Liver (tissue), 9 donors: ENCODE data around the gene SNAP47. TPM values are rescaled to one million over a fixed set of nuclear protein-coding genes. Genes with fewer than 3 reads are reported as not detected.

Experiments
- DNase-seq: peaks from one replicate; pipeline ENCODE4 v3.0.0-alpha.2; 2017; ENCODE audit warnings: low spot score
- H3K27ac ChIP-seq, 2 donors: one replicate each; pipeline ENCODE4 v1.7.0; 2013; ENCODE audit warnings: inconsistent platforms in 2 of 2, low read length in 2 of 2, control low read depth in 1 of 2, low read depth in 1 of 2, mild to moderate bottlenecking in 1 of 2
- H3K27me3 ChIP-seq, 4 donors: one replicate each; pipeline versions ENCODE4 v1.6.1 to v1.7.0; 2013; ENCODE audit warnings: low read length in 3 of 4, inconsistent platforms in 1 of 4, mild to moderate bottlenecking in 1 of 4, moderate library complexity in 1 of 4; ENCODE audit not compliant: control insufficient read depth in 4 of 4, insufficient read depth in 4 of 4
- H3K36me3 ChIP-seq, 4 donors: one replicate each; pipeline versions ENCODE4 v1.6.1 to v1.7.0; 2013; ENCODE audit warnings: low read length in 3 of 4, mild to moderate bottlenecking in 3 of 4, low read depth in 1 of 4, moderate library complexity in 1 of 4; ENCODE audit not compliant: control insufficient read depth in 4 of 4, insufficient read depth in 3 of 4
- H3K4me1 ChIP-seq, 4 donors: one replicate each; pipeline versions ENCODE4 v1.6.1 to v1.7.0; 2013; ENCODE audit warnings: low read length in 3 of 4, mild to moderate bottlenecking in 3 of 4, moderate library complexity in 1 of 4; ENCODE audit not compliant: control insufficient read depth in 4 of 4, insufficient read depth in 4 of 4
- H3K4me3 ChIP-seq, 3 donors: one replicate each; pipeline versions ENCODE4 v1.6.1 to v1.7.0; 2013; ENCODE audit warnings: low read length in 3 of 3, control low read depth in 1 of 3, low read depth in 1 of 3, mild to moderate bottlenecking in 1 of 3
- H3K9ac ChIP-seq, 2 donors: one replicate each; pipeline ENCODE4 v1.7.0; 2013; ENCODE audit warnings: low read length in 2 of 2, mild to moderate bottlenecking in 2 of 2, moderate library complexity in 2 of 2, control low read depth in 1 of 2, low read depth in 1 of 2
- H3K9me3 ChIP-seq, 4 donors: one replicate each; pipeline versions ENCODE4 v1.6.1 to v1.7.0; 2013; ENCODE audit warnings: low read length in 3 of 4; ENCODE audit not compliant: control insufficient read depth in 4 of 4
- FOXA1 ChIP-seq: IDR thresholded peaks from 2 replicates; pipeline ENCODE4 v1.6.1; 2016; ENCODE audit warnings: antibody characterized with exemption
- GABPA ChIP-seq, 2 donors: IDR thresholded peaks in 1 of 2; conservative IDR thresholded peaks in 1 of 2; 2 replicates each; pipeline ENCODE4 v1.6.1; 2016; ENCODE audit warnings: antibody characterized with exemption in 2 of 2, mild to moderate bottlenecking in 1 of 2, moderate library complexity in 1 of 2
- NR2F2 ChIP-seq: IDR thresholded peaks from 2 replicates; pipeline ENCODE4 v1.6.1; 2016; ENCODE audit warnings: antibody characterized with exemption
- RAD21 ChIP-seq, 2 donors: IDR thresholded peaks; 2 replicates each; pipeline ENCODE4 v1.6.1; 2016; ENCODE audit warnings: antibody characterized with exemption in 2 of 2, mild to moderate bottlenecking in 2 of 2
- SP1 ChIP-seq: IDR thresholded peaks from 2 replicates; pipeline ENCODE4 v1.6.1; 2018; ENCODE audit warnings: antibody characterized with exemption, mild to moderate bottlenecking
- WGBS: extraction: QIAGEN DNeasy Blood & Tissue Kit; methylation state at CpG from one replicate; pipeline ENCODE4 v1.1.7; 2013; 5-methylcytosine and 5-hydroxymethylcytosine counted together
- polyA plus RNA-seq, 2 donors: library from polyadenylated mRNA; stranded (reverse) in 1 of 2; unstranded in 1 of 2; fragments of 200-250 nt in 1 of 2; fragments of >200 nt in 1 of 2; fragmentation: Nextera tagmentation in 1 of 2; extraction: Ambion mirVana in 1 of 2; gene quantifications; one replicate each; pipeline versions ENCODE4 v1.2.1 to v1.2.3, GENCODE V29; 2013 to 2015
- total RNA-seq, 2 donors: library from RNA; depleted of rRNA; stranded (reverse); fragments of >200 nt; gene quantifications; one replicate each; pipeline ENCODE4 v1.2.3, GENCODE V29; 2014
- TF ChIP-seq, protein P1 (sequence below): IDR thresholded peaks from 2 replicates; pipeline ENCODE4 v1.6.1; 2016; ENCODE audit warnings: antibody characterized with exemption
- TF ChIP-seq, protein P2 (sequence below): IDR thresholded peaks from 2 replicates; pipeline ENCODE4 v1.6.1; 2016; ENCODE audit warnings: antibody characterized with exemption
- donor health status: healthy.
- donor health status: healthy.
- donor health status: healthy.
- donor health status: healthy.
- donor health status: healthy.

The SNAP47 gene
- total and polyA plus RNA-seq, 4 donors: 15.3 to 23.3 (median 16.3) TPM

DNA sequence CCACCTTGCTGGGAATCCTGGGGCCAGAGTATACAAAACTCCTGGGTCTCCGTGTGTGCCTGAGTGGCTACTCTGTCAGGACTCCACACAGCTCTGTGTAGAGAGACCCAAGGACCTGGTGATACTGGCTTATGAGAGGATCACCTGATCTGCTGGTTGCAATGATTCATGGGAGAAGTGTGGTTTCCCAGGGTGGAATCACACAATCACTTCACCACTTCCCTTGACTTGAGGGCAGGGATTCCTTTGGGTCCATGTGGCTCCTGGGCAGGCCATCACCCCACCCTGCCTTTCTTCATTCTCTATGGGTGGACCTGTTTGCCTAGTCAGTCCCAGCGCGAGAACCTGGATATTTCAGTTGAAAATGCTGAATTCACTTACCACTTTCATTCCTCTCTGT is 93.6 kb downstream of the SNAP47 start:
- Histone ChIP-seq H3K4me3 (no peak overlapping the region), H3K27ac (no peak overlapping the region), H3K9ac (no peak overlapping the region), H3K9me3 (peaks cover 0 to 7% (median 3%) of the 10 kb centered on the region in 4 donors), H3K4me1 (no peaks in the 10 kb centered on the region), H3K36me3 (no peaks in the 10 kb centered on the region), H3K27me3 (no peaks in the 10 kb centered on the region)
- no peak for DNase-seq
- 90% methylated on average over 3 of the region's 3 CpGs for WGBS
- TF ChIP-seq RAD21 (IDR thresholded peaks at IDR 0.05) (no peak), NR2F2 (no peak), FOXA1 (no peak), SP1 (no peak), GABPA (IDR thresholded peaks at IDR 0.05 in 1 of 2, conservative IDR thresholded peaks at IDR 0.05 in 1 of 2) (no peak)
- TF ChIP-seq, protein P1, sequence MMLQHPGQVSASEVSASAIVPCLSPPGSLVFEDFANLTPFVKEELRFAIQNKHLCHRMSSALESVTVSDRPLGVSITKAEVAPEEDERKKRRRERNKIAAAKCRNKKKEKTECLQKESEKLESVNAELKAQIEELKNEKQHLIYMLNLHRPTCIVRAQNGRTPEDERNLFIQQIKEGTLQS: no peak
- TF ChIP-seq, protein P2, sequence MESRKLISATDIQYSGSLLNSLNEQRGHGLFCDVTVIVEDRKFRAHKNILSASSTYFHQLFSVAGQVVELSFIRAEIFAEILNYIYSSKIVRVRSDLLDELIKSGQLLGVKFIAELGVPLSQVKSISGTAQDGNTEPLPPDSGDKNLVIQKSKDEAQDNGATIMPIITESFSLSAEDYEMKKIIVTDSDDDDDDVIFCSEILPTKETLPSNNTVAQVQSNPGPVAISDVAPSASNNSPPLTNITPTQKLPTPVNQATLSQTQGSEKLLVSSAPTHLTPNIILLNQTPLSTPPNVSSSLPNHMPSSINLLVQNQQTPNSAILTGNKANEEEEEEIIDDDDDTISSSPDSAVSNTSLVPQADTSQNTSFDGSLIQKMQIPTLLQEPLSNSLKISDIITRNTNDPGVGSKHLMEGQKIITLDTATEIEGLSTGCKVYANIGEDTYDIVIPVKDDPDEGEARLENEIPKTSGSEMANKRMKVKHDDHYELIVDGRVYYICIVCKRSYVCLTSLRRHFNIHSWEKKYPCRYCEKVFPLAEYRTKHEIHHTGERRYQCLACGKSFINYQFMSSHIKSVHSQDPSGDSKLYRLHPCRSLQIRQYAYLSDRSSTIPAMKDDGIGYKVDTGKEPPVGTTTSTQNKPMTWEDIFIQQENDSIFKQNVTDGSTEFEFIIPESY: no peak

Other genes with a start within 250 kb of the SNAP47 start
- gene ZNF678, start 171.9 kb upstream of the SNAP47 start, total RNA-seq: 10 to 100 TPM in 1 of 2 donors, 1 to 10 TPM in 1; 7.5 to 16.6 TPM
- under 1 TPM; 0.76 to 0.96 TPM for gene ZNF678, start 171.9 kb upstream of the SNAP47 start, polyA plus RNA-seq
- 10 to 100 TPM; 12.6 to 22.1 TPM for gene JMJD4, start 133 bp upstream of the SNAP47 start, total RNA-seq
- 10 to 100 TPM; 12.4 to 15.5 TPM for gene JMJD4, start 133 bp upstream of the SNAP47 start, polyA plus RNA-seq
- not detected for gene PRSS38, start 80.2 kb downstream of the SNAP47 start, total RNA-seq
- gene PRSS38, start 80.2 kb downstream of the SNAP47 start, polyA plus RNA-seq: not detected
- gene WNT9A, start 212.5 kb downstream of the SNAP47 start, total RNA-seq: under 1 TPM in 1 of 2 donors, not detected in 1; 0.08 TPM
- under 1 TPM in 1 of 2 donors, not detected in 1; 0.03 TPM for gene WNT9A, start 212.5 kb downstream of the SNAP47 start, polyA plus RNA-seq